HG03442 (cell line): Measurements from ENCODE around the gene ARHGEF4.

ENCODE experiments used
- ATAC-seq: cut with Tn5 transposase; IDR thresholded peaks from one replicate; pipeline ENCODE4 v1.9.1; 2021; ENCODE audit warnings: mild to moderate bottlenecking, moderate library complexity; ENCODE audit not compliant: unreplicated experiment

ARHGEF4 gene, protein sequence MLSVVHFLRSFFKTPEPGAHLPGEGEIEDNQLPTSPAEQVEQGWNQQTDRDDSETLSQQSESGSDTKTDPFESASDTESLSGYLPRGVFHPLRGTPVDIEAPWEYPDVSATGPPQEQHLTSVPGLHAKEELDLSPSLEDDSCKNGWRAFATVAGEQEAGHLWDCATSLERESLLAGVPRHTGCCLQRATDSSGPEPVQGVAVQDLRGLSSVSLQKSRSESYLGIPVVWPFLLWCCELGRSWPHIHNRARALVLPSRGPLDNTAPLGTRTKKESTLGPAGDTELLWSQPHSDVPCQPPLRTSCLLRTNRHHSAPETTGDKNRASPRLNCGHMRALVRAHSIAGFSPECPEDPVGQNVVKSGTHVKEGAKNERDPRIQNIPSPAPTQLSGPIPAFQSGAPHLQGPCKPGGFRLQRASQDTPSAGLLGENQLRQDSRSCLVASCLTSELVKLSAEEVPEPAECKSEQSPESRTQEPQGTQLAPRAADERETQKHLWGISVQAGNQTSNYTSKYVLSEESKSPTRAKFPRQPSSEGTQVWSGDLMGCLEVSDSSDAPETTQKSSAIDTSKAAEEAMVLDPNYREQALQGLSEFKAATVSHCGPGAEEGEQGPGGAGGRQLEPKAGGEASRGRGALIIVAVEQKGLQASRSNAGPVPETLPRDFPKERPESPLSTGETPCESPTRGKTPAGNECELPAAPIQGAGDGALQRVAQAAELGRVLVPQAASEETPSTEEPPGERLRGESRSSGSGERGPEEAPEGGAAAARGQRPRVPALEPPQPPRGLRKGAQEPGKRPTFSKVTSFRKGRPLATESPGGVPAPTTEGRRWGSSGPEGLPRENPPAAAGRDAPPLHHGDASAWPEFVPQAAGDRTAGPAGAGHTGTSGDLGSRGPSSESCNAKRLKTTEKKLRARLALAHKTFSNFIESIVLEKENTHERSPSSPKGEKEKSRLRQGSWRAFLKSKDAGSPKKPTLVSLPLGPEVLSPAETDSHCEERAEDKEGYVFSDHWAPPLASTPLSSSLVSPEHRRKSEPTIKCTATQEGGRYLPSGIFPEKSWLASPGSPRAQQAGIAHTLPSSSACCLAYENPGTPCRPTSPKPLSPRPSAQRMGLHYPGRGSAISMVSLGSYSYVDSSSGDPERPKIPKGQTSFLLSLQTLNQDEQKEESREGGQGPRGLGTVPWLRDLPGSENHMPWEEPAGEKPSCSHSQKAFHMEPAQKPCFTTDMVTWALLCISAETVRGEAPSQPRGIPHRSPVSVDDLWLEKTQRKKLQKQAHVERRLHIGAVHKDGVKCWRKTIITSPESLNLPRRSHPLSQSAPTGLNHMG (N-terminal part only)

DNA sequence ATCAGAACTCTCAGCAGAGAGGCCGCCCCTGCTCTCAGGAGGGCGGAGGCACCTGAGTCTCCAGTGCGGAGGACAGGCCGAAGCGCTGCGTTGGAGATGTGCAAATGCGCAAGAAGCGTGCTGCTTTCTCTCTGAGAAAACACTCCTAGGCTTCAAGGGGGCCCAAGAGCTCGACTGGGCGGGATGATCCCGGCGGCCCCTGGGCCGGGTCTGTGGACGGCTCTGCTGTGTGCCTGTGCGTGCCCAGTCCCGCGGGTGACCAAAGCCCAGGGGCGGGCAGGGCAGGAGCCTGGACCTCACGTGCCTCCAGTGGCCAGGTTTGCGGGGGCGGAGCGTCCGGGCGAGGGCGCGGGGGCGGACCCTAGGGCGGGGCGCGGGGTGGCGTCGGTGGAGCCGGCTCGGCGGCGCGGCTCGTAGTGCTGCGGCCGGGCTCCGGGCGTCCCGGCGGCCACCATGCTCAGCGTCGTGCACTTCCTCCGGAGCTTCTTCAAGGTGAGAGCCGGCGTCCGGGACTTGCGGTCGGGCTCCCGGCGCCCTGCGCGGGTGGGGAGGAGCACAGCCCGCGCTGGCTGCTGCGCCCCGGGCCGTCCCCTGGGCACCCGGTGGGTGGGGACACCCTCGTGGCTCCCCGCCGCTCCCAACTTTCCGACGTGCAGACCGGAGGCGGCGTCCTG lies at the start of gene ARHGEF4:
Gene ARHGEF4 (plus strand): TSS at position 414 of the 674 bp plus-strand sequence. CDS start 40 bp downstream, at position 454.
- peak; percentile 50 for ATAC-seq

DNA sequence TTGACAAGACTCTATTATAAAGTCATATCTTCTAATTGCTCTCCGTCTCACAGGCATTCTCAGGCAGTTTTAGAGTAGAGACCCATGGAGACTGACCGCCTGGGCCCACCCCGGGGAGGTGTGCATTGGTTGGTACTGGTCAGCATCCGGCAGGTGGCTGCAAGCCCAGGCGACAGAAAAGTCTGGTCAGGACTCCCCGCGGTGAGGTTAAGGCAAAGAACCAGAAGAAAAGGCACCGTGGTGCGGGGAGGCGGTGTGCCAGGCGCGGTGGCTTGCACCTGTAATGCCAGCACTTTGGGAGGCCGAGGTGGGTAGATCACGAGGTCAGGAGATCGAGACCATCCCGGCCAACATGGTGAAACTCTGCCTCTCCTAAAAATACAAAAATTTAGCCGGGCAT lies 48.9 kb upstream of the ARHGEF4 start:
- no peak for ATAC-seq

GRCh38 chr2:130790312-130790711 lies 46.4 kb upstream of the ARHGEF4 start:
- ATAC-seq: no peak

DNA sequence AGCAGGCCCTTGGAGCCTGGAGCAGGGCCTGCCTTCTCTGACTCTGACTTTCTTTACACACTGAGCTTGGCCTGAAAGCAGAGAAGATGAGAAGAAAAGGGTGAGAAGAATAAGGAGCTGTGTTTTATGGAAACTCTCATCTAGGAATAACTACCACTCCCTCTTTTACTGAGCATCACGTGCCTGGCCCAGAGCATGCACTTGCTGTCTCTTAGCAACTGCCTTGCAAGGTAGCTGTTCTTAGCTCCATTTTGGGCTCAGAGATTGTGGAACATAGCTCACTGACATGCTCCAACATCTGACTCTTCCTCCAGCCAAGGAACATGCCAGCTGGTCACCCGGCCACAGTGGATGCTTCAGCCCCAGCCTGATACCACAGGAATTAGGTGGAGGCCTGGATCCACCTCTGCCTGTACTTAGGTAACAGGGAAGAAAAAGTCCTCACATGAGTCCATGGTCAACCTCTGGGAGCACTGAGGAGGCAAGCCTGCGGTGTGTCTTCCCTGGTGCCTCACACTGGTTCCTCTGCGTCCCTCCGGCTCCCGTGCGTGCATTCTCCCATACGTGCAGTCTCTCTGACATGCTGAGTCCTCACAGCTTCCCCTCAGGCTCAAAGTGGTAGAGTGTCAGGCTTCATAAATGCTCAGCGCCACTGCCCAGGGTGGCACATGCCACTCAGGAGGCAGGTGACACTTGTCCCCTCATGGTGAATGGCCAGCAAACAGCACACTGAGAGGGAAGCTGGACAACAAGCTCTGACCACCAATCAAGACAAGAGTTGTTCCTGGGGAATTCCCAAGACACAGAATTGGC lies 45.7 kb upstream of the ARHGEF4 start:
- no peak for ATAC-seq

DNA sequence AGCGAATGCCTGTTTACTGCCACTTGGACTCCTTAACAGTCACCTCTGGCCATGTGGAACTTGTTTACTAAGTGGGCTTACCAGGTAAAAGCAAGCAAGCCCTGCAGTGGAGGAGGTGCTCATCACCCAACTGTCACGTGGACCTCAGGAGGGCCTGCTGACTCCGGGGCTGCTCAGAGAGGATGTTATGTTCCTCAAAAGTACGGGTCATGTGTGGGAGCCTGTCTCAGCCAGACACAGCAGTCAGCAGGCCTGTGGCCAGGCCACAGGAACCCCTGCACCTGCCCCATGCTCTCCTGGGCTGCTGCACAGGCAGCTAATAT lies 45.1 kb upstream of the ARHGEF4 start:
- ATAC-seq: no peak

- ATAC-seq: no peak
Measured at GRCh38 chr2:130795431-130795830, 41.3 kb upstream of the ARHGEF4 start.

DNA sequence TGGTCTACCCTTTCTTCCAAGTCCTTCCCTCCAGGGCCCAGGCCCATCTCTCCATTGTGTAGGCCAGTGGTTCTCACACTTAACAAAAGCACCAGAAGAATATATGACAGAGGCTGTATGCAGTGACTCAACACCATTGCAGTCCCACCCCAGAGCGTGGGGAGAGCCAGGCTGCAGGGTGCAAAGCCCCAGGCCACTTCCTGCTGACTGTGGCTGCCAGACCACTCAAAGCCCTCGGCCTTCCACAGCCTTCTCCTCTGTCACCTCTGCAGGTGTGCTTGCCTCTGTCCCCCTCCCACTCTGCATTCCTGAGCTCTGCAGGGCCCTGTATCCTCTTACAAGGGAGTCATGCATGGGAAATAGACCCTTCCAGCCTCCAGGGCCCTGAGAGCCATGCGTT lies 40.4 kb upstream of the ARHGEF4 start:
- no peak for ATAC-seq

- peak; percentile 89 for ATAC-seq
Measured at GRCh38 chr2:130797493-130798435, 39.0 kb upstream of the ARHGEF4 start.

DNA sequence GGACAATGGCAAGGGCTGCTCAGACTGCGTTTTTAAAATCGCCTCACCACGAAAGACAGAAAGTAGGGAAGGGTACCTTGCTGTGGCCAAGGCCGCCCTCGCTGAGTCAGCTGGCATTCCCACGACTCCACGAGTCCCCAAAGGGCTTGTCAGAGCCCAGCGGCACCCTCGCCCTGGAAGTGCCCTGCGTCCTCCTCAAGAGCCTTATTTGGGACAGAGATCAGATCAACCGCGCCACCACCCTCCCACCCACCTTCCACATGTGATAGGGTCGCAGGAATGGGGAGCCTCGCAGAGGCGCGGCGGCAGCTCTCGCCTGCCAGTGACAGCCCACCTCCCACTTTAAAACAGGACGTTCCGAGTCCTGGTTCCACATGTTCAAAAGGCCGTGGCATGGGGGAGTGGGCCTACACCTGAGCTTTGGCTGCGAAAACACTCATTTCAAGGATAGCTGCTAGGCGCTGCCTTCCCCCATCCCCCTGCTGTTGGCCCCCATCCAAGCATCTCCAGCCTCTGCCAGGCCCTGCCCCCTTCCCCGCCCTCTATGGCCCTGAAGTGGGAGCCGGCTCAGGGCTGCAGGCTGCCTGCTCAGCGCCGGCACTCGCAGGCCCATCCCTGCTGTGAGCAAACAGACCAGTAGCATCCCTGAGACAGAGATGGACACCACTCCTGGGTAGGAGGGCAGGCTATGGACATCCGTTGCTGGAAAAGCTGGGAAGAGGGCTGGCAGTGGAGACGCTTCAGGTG lies 38.1 kb upstream of the ARHGEF4 start:
- no peak for ATAC-seq

- ATAC-seq: no peak
Measured at GRCh38 chr2:130799295-130799694, 37.4 kb upstream of the ARHGEF4 start.

GRCh38 chr2:130805613-130806012 lies 31.1 kb upstream of the ARHGEF4 start:
- no peak for ATAC-seq

DNA sequence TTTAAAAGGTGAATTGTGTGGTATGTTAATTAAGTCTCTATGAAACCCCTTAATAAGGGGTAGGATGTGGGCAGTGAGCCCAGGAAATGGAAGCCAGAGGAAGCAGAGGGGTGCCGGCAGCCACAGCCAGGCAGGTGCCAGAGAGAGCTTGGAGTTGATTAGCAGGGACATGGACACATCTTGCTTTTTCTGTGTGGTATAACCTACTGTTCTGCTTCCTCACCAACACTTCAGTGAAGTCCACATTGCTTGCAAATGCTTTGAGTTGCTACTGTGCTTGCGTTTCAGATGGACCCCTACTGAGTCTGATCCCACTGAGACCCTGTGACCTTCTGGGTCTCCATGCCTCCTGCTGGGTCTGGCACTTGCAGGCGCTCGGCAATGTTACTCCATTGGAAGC lies 30.3 kb upstream of the ARHGEF4 start:
- no peak for ATAC-seq

GRCh38 chr2:130807659-130808385 lies 28.9 kb upstream of the ARHGEF4 start:
- no peak for ATAC-seq

DNA sequence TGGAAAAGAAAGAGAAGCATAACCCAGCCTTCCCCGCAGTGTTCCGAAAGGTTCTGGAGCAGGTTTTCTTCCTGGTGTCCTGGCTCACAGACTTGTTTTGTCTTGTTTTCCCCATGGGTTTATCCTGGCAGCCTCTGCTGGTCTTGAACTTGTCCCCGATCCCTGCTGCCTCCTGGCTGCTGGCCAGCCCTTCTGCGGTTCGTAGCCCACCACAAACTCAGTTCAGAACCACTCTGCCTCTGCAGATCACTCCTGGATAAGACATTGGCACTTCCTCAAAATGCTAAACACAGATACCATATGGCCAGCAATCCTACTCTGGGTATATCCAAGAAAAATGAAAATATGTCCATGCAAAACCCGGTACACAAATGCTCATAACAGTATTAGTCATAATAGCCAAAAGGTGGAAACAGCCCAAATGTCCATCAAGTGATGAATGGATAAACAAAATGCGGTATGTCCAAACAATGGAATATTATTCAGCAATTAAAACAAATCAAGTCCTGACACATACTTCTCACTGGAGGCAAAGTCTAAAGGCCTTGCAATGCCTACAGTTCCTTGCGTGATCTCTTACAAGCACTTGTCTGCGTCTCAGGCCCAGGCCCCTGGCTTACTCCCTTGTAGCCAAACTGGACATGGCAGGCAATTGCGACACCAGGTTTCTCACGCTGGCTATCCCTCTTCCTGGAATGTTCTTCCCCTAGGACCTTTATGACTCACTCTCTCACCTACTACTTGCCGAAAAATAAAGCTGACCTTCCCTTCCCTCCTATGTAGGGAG lies 28.0 kb upstream of the ARHGEF4 start:
- no peak for ATAC-seq

DNA sequence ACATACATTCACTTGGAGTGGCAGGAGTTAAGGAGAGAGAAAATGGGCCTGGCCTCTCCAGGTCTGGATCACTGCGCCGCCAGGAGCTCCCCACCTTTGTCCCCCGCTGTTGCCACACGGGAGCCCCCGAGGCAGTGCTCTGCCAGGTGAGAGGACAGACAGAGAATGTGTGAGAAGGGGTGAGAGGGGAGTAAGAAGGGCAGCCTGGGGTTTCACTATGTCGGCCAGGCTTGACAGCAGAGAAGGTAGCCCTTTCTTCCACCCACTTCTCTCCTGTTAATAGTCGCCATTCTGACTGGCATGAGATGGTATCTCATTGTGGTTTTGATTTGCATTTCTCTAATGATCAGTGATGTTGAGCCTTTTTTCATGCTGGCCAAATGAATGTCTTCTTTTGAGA lies 26.2 kb upstream of the ARHGEF4 start:
- ATAC-seq: no peak

DNA sequence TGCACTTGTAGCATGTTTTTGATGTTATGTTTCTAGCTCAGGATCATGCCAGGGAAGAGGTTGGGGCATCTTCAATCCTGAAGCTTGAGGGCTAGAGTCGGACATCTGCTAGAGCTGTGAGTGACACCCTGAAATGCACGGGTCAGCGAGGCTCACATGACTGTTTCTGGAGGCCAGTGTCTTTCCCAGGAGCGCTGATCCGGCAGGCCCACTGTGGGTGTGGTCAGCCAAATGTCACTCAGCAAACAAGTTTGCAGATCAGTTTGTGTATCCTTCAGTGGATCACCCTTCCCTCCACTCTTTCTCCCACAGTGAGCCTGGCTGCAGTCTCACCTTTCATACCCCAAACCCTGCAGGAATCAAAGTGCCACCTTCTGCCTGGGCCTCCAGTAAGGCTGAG lies 23.0 kb upstream of the ARHGEF4 start:
- no peak for ATAC-seq
